RCC 7860 (cell line): ENCODE results near the gene AKNA.

Experiments used
- DNase-seq: peaks from one replicate; pipeline ENCODE4 v3.0.0-alpha.2; 2015; ENCODE audit warnings: low spot score
- FAIRE-seq: peaks from 2 replicates; lab custom pipeline; 2012; peaks lifted over from hg19 to GRCh38; lab: Jason Lieb, UNC

The AKNA gene

GRCh38 chr9:114311571-114312512 lies 75.9 kb downstream of the AKNA start:
- DNase-seq (no peak), FAIRE-seq (no peak)

GRCh38 chr9:114310471-114311450 lies 77.0 kb downstream of the AKNA start:
- no peak for FAIRE-seq
- DNase-seq, result no peak

GRCh38 chr9:114309096-114309495 lies 78.7 kb downstream of the AKNA start:
- FAIRE-seq, result no peak

GRCh38 chr9:114308361-114308950 lies 79.3 kb downstream of the AKNA start:
- DNase-seq (no peak), FAIRE-seq (no peak)

More at GRCh38 chr9:114309096-114309495, 78.7 kb downstream of the AKNA start:
- DNase-seq, result no peak

GRCh38 chr9:114307899-114308267 lies 79.9 kb downstream of the AKNA start:
- DNase-seq, result no peak
- FAIRE-seq, result no peak

- no peak for DNase-seq
- FAIRE-seq, result no peak
Observed at GRCh38 chr9:114304416-114305188, 83.2 kb downstream of the AKNA start.

GRCh38 chr9:114303977-114304376 lies 83.8 kb downstream of the AKNA start:
- FAIRE-seq (no peak), DNase-seq (no peak)

GRCh38 chr9:114303571-114303970 lies 84.2 kb downstream of the AKNA start:
- no peak for FAIRE-seq
- no peak for DNase-seq

- no peak for DNase-seq
- no peak for FAIRE-seq
Observed at GRCh38 chr9:114302727-114303126, 85.1 kb downstream of the AKNA start.

- DNase-seq, result no peak
- no peak for FAIRE-seq
Observed at GRCh38 chr9:114301798-114302565, 85.8 kb downstream of the AKNA start.

- no peak for FAIRE-seq
Observed at GRCh38 chr9:114300846-114301797, 86.7 kb downstream of the AKNA start.

GRCh38 chr9:114300153-114300845 lies 87.5 kb downstream of the AKNA start:
- DNase-seq (no peak), FAIRE-seq (no peak)

More at GRCh38 chr9:114300846-114301797, 86.7 kb downstream of the AKNA start:
- DNase-seq, result no peak

- no peak for FAIRE-seq
Observed at GRCh38 chr9:114299286-114300152, 88.3 kb downstream of the AKNA start.

GRCh38 chr9:114296338-114296737 lies 91.4 kb downstream of the AKNA start:
- FAIRE-seq (no peak), DNase-seq (no peak)

More at GRCh38 chr9:114299286-114300152, 88.3 kb downstream of the AKNA start:
- DNase-seq, result no peak

- FAIRE-seq (no peak), DNase-seq (no peak)
Observed at GRCh38 chr9:114294664-114295063, 93.1 kb downstream of the AKNA start.

GRCh38 chr9:114291886-114292590 lies 95.7 kb downstream of the AKNA start:
- no peak for FAIRE-seq
- DNase-seq, result no peak
